ENCODE results near the gene STK39. TPM values are rescaled to one million over a fixed set of nuclear protein-coding genes. Genes with fewer than 3 reads are reported as not detected.

Gene STK39
- total and polyA plus RNA-seq, 2 of the 4 experiments (the other 2 are of a cell fraction): 11.8 to 16.4 TPM

GRCh38 chr2:167954495-167954894 lies 292.9 kb downstream of the STK39 start:
- no peak for TF ChIP-seq MAZ (IDR thresholded peaks at IDR 0.05; ENCODE audit: borderline replicate concordance, low read depth, low read length)
- no peak for TF ChIP-seq MXI1 (IDR thresholded peaks at IDR 0.05; ENCODE audit: borderline replicate concordance, low read depth, low read length)
- TF ChIP-seq RFX5 (IDR thresholded peaks at IDR 0.05; ENCODE audit: low read depth, low read length): no peak
- TF ChIP-seq POLR2A (IDR thresholded peaks at IDR 0.05; ENCODE audit: low read depth, low read length): no peak
- no peak for TF ChIP-seq USF2 (IDR thresholded peaks at IDR 0.05; ENCODE audit: low read depth, low read length)
- no peak for TF ChIP-seq RAD21 (IDR thresholded peaks at IDR 0.05; ENCODE audit: low read length)
- TF ChIP-seq RCOR1 (IDR thresholded peaks at IDR 0.05; ENCODE audit: insufficient replicate concordance, low read length): no peak
- TF ChIP-seq NFE2L2 (IDR thresholded peaks at IDR 0.05; ENCODE audit: low read depth, low read length): no peak
- no peak for TF ChIP-seq CHD1 (IDR thresholded peaks at IDR 0.05; ENCODE audit: low read depth, low read length)
- no peak for TF ChIP-seq BHLHE40 (IDR thresholded peaks at IDR 0.05; ENCODE audit: low read depth, low read length)
- TF ChIP-seq MAFK (IDR thresholded peaks at IDR 0.05; ENCODE audit: low read depth, low read length): no peak
- no peak for TF ChIP-seq SMC3 (IDR thresholded peaks at IDR 0.05; ENCODE audit: low read depth, low read length)
- no peak for TF ChIP-seq CEBPB (IDR thresholded peaks at IDR 0.05; ENCODE audit: low read depth, low read length)
- no peak for TF ChIP-seq FOS (IDR thresholded peaks at IDR 0.05; ENCODE audit: low read depth, low read length)
- no peak for TF ChIP-seq ELK1 (IDR thresholded peaks at IDR 0.05; ENCODE audit: borderline replicate concordance, low read depth, low read length)
- TF ChIP-seq CTCF (conservative IDR thresholded peaks at IDR 0.05; ENCODE audit: low read depth, low read length): no peak
- Histone ChIP-seq H3K36me3 (ENCODE audit: control insufficient read depth, insufficient read depth, low read length) (peaks cover 4% of the 10 kb centered on the region; the same call in 1 of the 2 replicates), H3K4me3 (ENCODE audit: insufficient read depth, low read depth, low read length) (no peak overlapping the region), H2BK120ac (ENCODE audit: low read depth, low read length) (no peak overlapping the region), H4K91ac (ENCODE audit: insufficient read depth, low read depth, low read length) (no peak overlapping the region), H3K4ac (ENCODE audit: low read depth, low read length) (no peak overlapping the region), H3K27me3 (ENCODE audit: control insufficient read depth, insufficient read depth, low read length) (no peaks in the 10 kb centered on the region), H4K8ac (ENCODE audit: low read depth in 2 of 2, low read length in 2 of 2) (no peak overlapping the region), H2BK20ac (ENCODE audit: low read depth, low read length) (no peak overlapping the region), H3K79me1 (ENCODE audit: low read depth in 1 of 2, low read length in 2 of 2) (no peaks in the 10 kb centered on the region), H2AK5ac (ENCODE audit: low read depth, low read length) (no peak overlapping the region), H3K9me1 (ENCODE audit: insufficient read depth, low read length) (no peaks in the 10 kb centered on the region), H3K18ac (ENCODE audit: low read depth, low read length) (no peak overlapping the region), H3K14ac (replicated peaks; ENCODE audit: low read depth, low read length) (no peak overlapping the region), H3K4me1 (ENCODE audit: control insufficient read depth, insufficient read depth, low read length) (no peaks in the 10 kb centered on the region), H3K4me2 (ENCODE audit: low read depth, low read length) (no peak overlapping the region), H3K27ac (ENCODE audit: insufficient read depth, low read length) (no peak overlapping the region), H4K20me1 (ENCODE audit: insufficient read depth, low read length) (no peaks in the 10 kb centered on the region), H3K9ac (ENCODE audit: low read depth, low read length) (no peak overlapping the region), H2BK15ac (ENCODE audit: low read depth, low read length) (no peak overlapping the region), H2AK9ac (replicated peaks; ENCODE audit: low read depth, low read length, poor library complexity) (no peak overlapping the region), H3K23ac (ENCODE audit: low read depth, low read length) (no peak overlapping the region), H3K9me3 (ENCODE audit: control insufficient read depth, insufficient read depth, low read length) (no peaks in the 10 kb centered on the region), H2AFZ (replicated peaks; ENCODE audit: low read length, poor library complexity) (no peak overlapping the region), H2BK5ac (ENCODE audit: low read depth, low read length, poor library complexity, severe bottlenecking) (no peak overlapping the region), H4K5ac (ENCODE audit: low read depth, low read length) (no peak overlapping the region), H3K56ac (ENCODE audit: extremely low read depth, insufficient read depth, low read length) (no peak overlapping the region)
- no peak for ATAC-seq (ENCODE audit: low read depth)
- DNase-seq: no peak
- ChIA-PET POLR2A (ENCODE audit: unreplicated experiment) (no interaction called here), CTCF (no interaction called here)
- dilution Hi-C loops (cut with HindIII; ENCODE audit: low sequenced_read_pairs, unreplicated experiment): no loop called here
- no CpG with 5 or more reads among the region's 2 CpGs for WGBS, 2 experiments (ENCODE audit: extremely low coverage in 2 of 2, insufficient read length in 1 of 2)
- in situ Hi-C loops (cut with MboI; ENCODE audit: low sequenced_read_pairs): no loop called here
- BruUV-seq (replicated peaks): no TSS peak
- intact Hi-C loops (cut with micrococcal nuclease): no loop called here
